MM.1S (cell line): ENCODE results near the gene ARL3.

ENCODE experiments used
- DNase-seq: peaks from one replicate; pipeline ENCODE4 v3.0.0-alpha.2; 2015
- H2AFZ ChIP-seq: fragments of 300-600 bp; sonication (generic); 2 replicates; pipeline ENCODE4 v1.6.0; 2016; ENCODE audit warnings: antibody characterized with exemption, low read length
- H3F3A ChIP-seq: fragments of 300-600 bp; sonication (generic); 2 replicates; pipeline ENCODE4 v1.6.1; 2016; ENCODE audit warnings: mild to moderate bottlenecking, antibody characterized with exemption, low read length, moderate library complexity, mixed read lengths; ENCODE audit not compliant: insufficient read depth
- H3K27ac ChIP-seq: fragments of 300-600 bp; sonication (generic); 2 replicates; pipeline ENCODE4 v1.5.1; 2016; ENCODE audit warnings: mild to moderate bottlenecking, low read length
- H3K27me3 ChIP-seq: fragments of 300-600 bp; sonication (generic); replicated peaks from 2 replicates; pipeline ENCODE4 v1.6.0; 2016; ENCODE audit warnings: low read length; ENCODE audit not compliant: insufficient read depth
- H3K36me3 ChIP-seq: fragments of 300-600 bp; sonication (generic); replicated peaks from 2 replicates; pipeline ENCODE4 v1.6.1; 2016; ENCODE audit warnings: mild to moderate bottlenecking, low read length, mixed read lengths; ENCODE audit not compliant: insufficient read depth
- H3K4me1 ChIP-seq: fragments of 300-600 bp; sonication (generic); 2 replicates; pipeline ENCODE4 v1.6.1; 2016; ENCODE audit warnings: low read length, mixed read lengths
- H3K4me2 ChIP-seq: fragments of 300-600 bp; sonication (generic); 2 replicates; pipeline ENCODE4 v1.6.0; 2016; ENCODE audit warnings: low read depth, low read length
- H3K4me3 ChIP-seq: fragments of 300-600 bp; sonication (generic); 2 replicates; pipeline ENCODE4 v1.5.1; 2016; ENCODE audit warnings: low read length, mixed read lengths
- H3K79me2 ChIP-seq: fragments of 300-600 bp; sonication (generic); 2 replicates; pipeline ENCODE4 v1.6.1; 2016; ENCODE audit warnings: mixed run types, low read length, mixed read lengths
- H3K9ac ChIP-seq: fragments of 300-600 bp; sonication (generic); 2 replicates; pipeline ENCODE4 v1.6.1; 2016; ENCODE audit warnings: low read length, mixed read lengths
- H3K9me2 ChIP-seq: fragments of 300-600 bp; sonication (generic); replicated peaks from 2 replicates; pipeline ENCODE4 v1.6.1; 2016; ENCODE audit warnings: mild to moderate bottlenecking, low read length, mixed read lengths; ENCODE audit not compliant: insufficient read depth
- H3K9me3 ChIP-seq: fragments of 300-600 bp; sonication (generic); replicated peaks from 2 replicates; pipeline ENCODE4 v1.6.1; 2016; ENCODE audit warnings: mild to moderate bottlenecking, low read length, mixed read lengths; ENCODE audit not compliant: insufficient read depth
- H4K20me1 ChIP-seq: fragments of 300-600 bp; sonication (generic); 2 replicates; pipeline ENCODE4 v1.6.1; 2016; ENCODE audit warnings: mild to moderate bottlenecking, low read length, moderate library complexity, mixed read lengths; ENCODE audit not compliant: insufficient read depth
- CTCF ChIP-seq: fragments of 300-600 bp; sonication (generic); IDR thresholded peaks from 2 replicates; pipeline ENCODE4 v1.5.1; 2016; ENCODE audit warnings: antibody characterized with exemption, low read length, mixed read lengths
- EZH2 ChIP-seq: fragments of 300-600 bp; sonication (generic); optimal IDR thresholded peaks from 2 replicates; pipeline ENCODE3; 2017; ENCODE audit warnings: low read depth, mild to moderate bottlenecking, antibody characterized with exemption, low read length, mixed read lengths
- EZH2phosphoT487 ChIP-seq: fragments of 300-600 bp; sonication (generic); IDR thresholded peaks from 2 replicates; pipeline ENCODE4 v1.6.1; 2018; ENCODE audit warnings: antibody characterized with exemption, low read length

Gene ARL3

DNA sequence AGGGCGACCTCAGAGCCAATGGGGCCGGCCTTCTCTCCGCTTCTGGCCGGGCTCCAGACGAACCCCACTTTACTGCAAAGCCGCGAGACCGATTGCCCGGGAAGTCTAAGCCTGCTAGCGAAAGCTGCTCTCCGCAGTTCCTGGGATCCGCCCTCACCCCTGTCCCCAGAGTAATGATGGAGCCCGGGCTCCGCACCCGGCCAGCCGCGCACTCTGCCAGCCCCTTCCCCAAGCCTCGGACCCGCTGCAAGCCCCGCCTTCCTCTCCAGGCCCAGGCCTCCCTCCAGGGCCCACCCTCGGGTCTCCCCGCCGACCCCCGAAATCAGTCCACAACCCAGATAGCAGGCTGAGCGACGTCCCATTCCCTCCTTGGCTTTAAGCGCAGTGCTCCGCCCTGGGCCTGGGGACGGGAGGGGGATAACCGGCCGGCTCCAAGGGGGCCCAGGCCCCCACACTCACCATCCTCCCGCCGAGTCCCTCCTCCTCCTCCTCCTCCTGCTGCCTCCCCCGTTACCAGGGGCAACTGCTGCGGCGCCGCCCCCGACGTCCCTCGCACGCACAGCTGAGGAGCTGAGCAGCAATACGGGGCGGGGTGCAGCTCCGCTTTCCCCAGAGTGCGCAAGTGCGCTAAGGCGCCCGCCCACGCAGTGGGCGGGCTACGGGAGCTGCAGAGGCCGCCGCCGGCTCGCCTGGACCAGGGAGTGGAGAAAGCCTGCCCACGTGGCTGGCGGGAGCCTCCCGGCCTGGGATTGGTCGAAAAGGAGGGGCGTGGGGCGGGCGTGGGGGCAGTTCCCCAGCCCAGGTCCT, at the start of gene ARL3:
ARL3 (minus strand) TSS at position 584 of the 807 bp plus-strand sequence; CDS start at position 462, 122 bp downstream.
- peaks cover 94% of the 10 kb centered on the region for H3K79me2 ChIP-seq
- H4K20me1 ChIP-seq, result no peaks in the 10 kb centered on the region; the same call in 1 of the 2 replicates
- peaks cover 25% of the 10 kb centered on the region for H3F3A ChIP-seq

GRCh38 chr10:102763037-102763607, 48.9 kb upstream of the ARL3 start:
- H3K36me3 ChIP-seq, result no peaks in the 10 kb centered on the region
- DNase-seq, result no peak
- H3K4me2 ChIP-seq, result no peak overlapping the region
- H3K9ac ChIP-seq, result no peak overlapping the region
- H3K9me2 ChIP-seq, result no peaks in the 10 kb centered on the region
- no peak overlapping the region for H2AFZ ChIP-seq
- H3K4me3 ChIP-seq, result no peak overlapping the region
- no peaks in the 10 kb centered on the region for H4K20me1 ChIP-seq
- H3K79me2 ChIP-seq, result peaks cover 51% of the 10 kb centered on the region
- H3F3A ChIP-seq, result no peaks in the 10 kb centered on the region
- peaks cover 30% of the 10 kb centered on the region for H3K4me1 ChIP-seq
- H3K27ac ChIP-seq, result no peak overlapping the region
- no peaks in the 10 kb centered on the region for H3K27me3 ChIP-seq
- TF ChIP-seq CTCF (no peak), EZH2phosphoT487 (no peak), EZH2 (no peak)
- no peaks in the 10 kb centered on the region for H3K9me3 ChIP-seq

More for the DNA sequence above, at the start of gene ARL3:
- Histone ChIP-seq H3K9me3 (no peaks in the 10 kb centered on the region), H2AFZ (peak within 1 kb of the TSS; percentile 96), H3K36me3 (no peaks in the 10 kb centered on the region), H3K9me2 (no peaks in the 10 kb centered on the region), H3K27me3 (no peaks in the 10 kb centered on the region), H3K9ac (peak within 1 kb of the TSS; percentile 100), H3K4me1 (peaks cover 11% of the 10 kb centered on the region), H3K4me3 (peak within 1 kb of the TSS; percentile 100), H3K4me2 (peak within 1 kb of the TSS; percentile 99), H3K27ac (peak within 1 kb of the TSS; percentile 93)
- DNase-seq, result peak; percentile 99
- TF ChIP-seq EZH2phosphoT487 (no peak), CTCF (peak; percentile 59), EZH2 (no peak)

DNA sequence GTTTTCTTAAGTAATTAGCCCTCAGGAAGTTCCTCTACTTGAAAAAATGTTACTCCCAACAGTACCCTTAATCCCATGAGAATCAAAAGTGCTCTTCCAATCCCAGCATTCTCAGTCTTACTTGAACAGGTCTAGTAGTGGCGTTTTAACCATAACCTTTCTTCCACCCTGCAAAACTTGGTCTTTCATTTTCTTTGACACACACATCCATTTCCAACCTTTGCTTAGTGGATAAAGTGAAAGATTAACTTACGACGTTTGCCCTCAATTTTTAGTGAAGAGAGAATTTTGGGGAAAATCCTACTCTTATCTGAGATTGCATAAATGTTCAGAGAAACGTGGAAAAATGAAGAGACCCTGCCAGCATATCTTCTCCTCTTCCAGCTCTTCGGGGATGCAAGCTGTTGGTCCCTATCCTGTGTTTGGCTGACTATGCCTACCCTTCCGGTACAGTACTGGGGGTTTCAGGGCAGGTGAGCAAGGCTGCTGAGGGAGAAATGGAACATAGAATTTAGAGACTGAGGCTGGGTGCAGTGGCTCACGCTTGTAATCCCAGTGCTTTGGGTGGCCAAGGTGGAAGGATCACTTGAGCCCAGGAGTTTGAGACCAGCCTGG, 48.3 kb upstream of the ARL3 start:
- no peak for DNase-seq
- Histone ChIP-seq H3K36me3 (no peaks in the 10 kb centered on the region), H3K9ac (no peak overlapping the region), H3F3A (no peaks in the 10 kb centered on the region), H3K9me2 (no peaks in the 10 kb centered on the region), H3K27me3 (no peaks in the 10 kb centered on the region), H3K4me3 (no peak overlapping the region), H3K79me2 (peaks cover 49% of the 10 kb centered on the region), H3K4me1 (peaks cover 27% of the 10 kb centered on the region), H2AFZ (no peak overlapping the region), H3K9me3 (no peaks in the 10 kb centered on the region), H4K20me1 (no peaks in the 10 kb centered on the region), H3K4me2 (no peak overlapping the region), H3K27ac (no peak overlapping the region)
- no peak for TF ChIP-seq EZH2
- no peak for TF ChIP-seq CTCF
- no peak for TF ChIP-seq EZH2phosphoT487
